Lower leg skin (tissue), 4 donors: Measurements from ENCODE around the gene NOL4. TPM values are rescaled to one million over a fixed set of nuclear protein-coding genes. Genes with fewer than 3 reads are reported as not detected.

Experiments used
- DNase-seq, 2 donors: peaks; one replicate each; pipeline ENCODE4 v3.0.0-alpha.2; 2019; ENCODE audit warnings: low spot score in 2 of 2
- H3K4me3 ChIP-seq: fragments of 200-600 bp; sonication (generic); 2 replicates; pipeline ENCODE4 v1.5.1; 2017; ENCODE audit warnings: mild to moderate bottlenecking, low read depth; ENCODE audit not compliant: poor library complexity, severe bottlenecking
- POLR2A ChIP-seq, 2 donors: fragments of 450-650 bp; IDR thresholded peaks; one replicate each; pipeline ENCODE4 v1.6.1; 2016 to 2017; ENCODE audit warnings: antibody characterized with exemption in 2 of 2, mild to moderate bottlenecking in 1 of 2, moderate library complexity in 1 of 2
- WGBS, 2 donors: methylation state at CpG; one replicate each; pipeline ENCODE4 v1.1.5; 2018; 5-methylcytosine and 5-hydroxymethylcytosine counted together
- intact Hi-C: fragments of 100-400 bp; cut with DNase I; formaldehyde crosslinking; loops from one replicate; pipeline ENCODE4 v1.15.0; 2023; ENCODE audit warnings: low total_unique reads
- total RNA-seq, 4 donors: library from RNA; depleted of rRNA; stranded (reverse); fragments of >200 nt; gene quantifications; one replicate each; pipeline ENCODE4 v1.1.0, GENCODE V29; 2016
- TF ChIP-seq, protein P1 (sequence below), 3 donors: fragments of 450-650 bp; IDR thresholded peaks; one replicate each; pipeline ENCODE4 v1.5.1; 2016; ENCODE audit warnings: antibody characterized with exemption in 3 of 3, mild to moderate bottlenecking in 3 of 3, moderate library complexity in 2 of 3

Gene NOL4
- total RNA-seq, 4 donors from 2014 or later, result 0.19 to 4.5 (median 0.21) TPM; not detected in 1

DNA sequence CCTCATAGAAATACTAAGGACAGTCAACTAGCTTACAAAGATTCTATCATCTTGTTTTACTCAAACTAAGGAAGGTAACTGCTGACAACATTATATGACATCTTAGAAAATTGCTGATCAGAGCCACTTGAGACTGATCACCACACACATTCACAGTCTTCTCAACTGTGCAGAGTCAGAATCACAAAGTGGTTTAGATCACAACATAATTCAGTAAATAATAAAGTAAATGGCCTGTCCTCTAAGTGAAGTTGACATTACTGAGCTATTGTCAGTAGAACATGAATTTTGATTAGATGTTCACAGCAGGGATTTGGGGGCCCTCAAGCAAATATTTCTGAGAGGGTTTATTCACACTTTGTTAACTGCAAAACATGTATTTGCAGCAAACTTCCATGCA lies 28.5 kb downstream of the NOL4 start:
- TF ChIP-seq, protein P1, sequence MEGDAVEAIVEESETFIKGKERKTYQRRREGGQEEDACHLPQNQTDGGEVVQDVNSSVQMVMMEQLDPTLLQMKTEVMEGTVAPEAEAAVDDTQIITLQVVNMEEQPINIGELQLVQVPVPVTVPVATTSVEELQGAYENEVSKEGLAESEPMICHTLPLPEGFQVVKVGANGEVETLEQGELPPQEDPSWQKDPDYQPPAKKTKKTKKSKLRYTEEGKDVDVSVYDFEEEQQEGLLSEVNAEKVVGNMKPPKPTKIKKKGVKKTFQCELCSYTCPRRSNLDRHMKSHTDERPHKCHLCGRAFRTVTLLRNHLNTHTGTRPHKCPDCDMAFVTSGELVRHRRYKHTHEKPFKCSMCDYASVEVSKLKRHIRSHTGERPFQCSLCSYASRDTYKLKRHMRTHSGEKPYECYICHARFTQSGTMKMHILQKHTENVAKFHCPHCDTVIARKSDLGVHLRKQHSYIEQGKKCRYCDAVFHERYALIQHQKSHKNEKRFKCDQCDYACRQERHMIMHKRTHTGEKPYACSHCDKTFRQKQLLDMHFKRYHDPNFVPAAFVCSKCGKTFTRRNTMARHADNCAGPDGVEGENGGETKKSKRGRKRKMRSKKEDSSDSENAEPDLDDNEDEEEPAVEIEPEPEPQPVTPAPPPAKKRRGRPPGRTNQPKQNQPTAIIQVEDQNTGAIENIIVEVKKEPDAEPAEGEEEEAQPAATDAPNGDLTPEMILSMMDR (IDR thresholded peaks at IDR 0.05), result no peak
- no peak for TF ChIP-seq POLR2A (IDR thresholded peaks at IDR 0.05)
- H3K4me3 ChIP-seq, result no peak overlapping the region
- intact Hi-C loops, result no loop called here
- DNase-seq, result no peak

DNA sequence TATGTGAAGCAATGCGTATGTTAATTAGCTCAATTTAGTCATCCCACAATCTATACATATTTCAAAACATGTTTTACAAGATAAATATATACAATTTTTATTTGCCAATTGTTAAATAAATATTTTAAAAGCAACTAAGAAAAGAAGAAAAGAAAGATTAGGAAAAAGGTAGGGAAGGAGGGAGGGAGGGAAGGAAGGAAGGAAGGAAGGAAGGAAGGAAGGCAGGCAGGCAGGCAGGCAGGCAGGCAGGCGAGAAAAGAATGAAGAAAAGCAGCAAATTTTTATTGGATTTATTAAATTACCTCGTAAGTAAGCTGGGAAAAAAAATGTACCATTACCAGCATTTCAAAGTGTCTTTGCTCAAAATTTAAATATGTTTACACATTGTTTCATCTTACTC lies 30.5 kb downstream of the NOL4 start:
- intact Hi-C loops, result no loop called here
- 77 to 78% methylated on average over 3 of the region's 3 CpGs for WGBS, 2 donors
- no peak for DNase-seq
- TF ChIP-seq POLR2A (IDR thresholded peaks at IDR 0.05), result no peak
- TF ChIP-seq, protein P1 (IDR thresholded peaks at IDR 0.05), result no peak
- no peak overlapping the region for H3K4me3 ChIP-seq

DNA sequence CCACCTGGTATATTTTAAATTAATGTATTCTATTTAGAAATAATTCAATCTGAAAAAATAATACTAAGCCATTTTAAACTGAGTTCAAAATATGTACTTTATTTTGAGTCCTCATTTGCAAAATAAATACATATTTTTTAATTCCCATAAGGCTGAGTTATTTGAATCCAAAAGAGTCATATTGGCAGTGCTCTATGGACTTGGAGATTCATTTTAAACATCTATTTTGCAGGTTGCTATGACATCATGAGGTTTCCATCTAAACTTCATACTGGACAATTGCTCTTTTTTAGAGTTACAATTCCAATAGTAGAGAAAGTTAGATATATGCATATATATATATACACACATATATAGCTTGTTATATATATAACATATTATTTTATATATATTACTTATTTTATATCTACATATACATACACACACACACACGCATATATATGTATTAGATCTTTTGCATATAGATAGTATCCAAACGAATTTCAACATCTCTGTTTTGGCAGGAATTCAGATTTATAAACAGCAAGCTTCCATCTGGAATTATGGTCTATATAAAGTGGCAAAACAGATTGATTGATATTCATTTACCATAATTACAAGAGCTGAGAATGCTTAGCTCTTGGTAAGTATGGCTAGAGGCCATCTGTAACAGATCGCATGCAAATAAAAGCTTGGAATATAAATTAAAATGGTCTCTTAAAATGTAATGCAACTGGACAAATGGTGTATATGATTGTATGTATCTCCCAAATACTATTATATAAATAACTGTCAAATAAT lies 34.9 kb downstream of the NOL4 start:
- no peak overlapping the region for H3K4me3 ChIP-seq
- DNase-seq, result no peak
- TF ChIP-seq, protein P1 (IDR thresholded peaks at IDR 0.05), result no peak
- no peak for TF ChIP-seq POLR2A (IDR thresholded peaks at IDR 0.05)
- intact Hi-C loops, result no loop called here
- 53 to 57% methylated on average over 3 of the region's 3 CpGs for WGBS, 2 donors
